Liver (tissue), 3 donors: ENCODE results near the gene SNCAIP.

Experiments
- ATF3 ChIP-seq: IDR thresholded peaks from 2 replicates; pipeline ENCODE4 v1.6.1; 2016; ENCODE audit warnings: antibody characterized with exemption
- CTCF ChIP-seq: fragments of 150-350 bp; IDR thresholded peaks from 2 replicates; pipeline ENCODE4 v1.5.1; 2017; ENCODE audit warnings: improper control_type of control experiment, low read depth, low read length; ENCODE audit not compliant: missing input control
- EGR1 ChIP-seq, 2 donors: IDR thresholded peaks; 2 replicates each; pipeline ENCODE4 v1.6.1; 2016 to 2018; ENCODE audit warnings: antibody characterized with exemption in 2 of 2, low read depth in 2 of 2
- GABPA ChIP-seq, 2 donors: IDR thresholded peaks in 1 of 2; conservative IDR thresholded peaks in 1 of 2; 2 replicates each; pipeline ENCODE4 v1.6.1; 2016; ENCODE audit warnings: antibody characterized with exemption in 2 of 2, mild to moderate bottlenecking in 1 of 2, moderate library complexity in 1 of 2
- HNF4A ChIP-seq, 2 donors: conservative IDR thresholded peaks; 2 replicates each; pipeline ENCODE4 v1.6.1; 2016; ENCODE audit warnings: antibody characterized with exemption in 2 of 2, mild to moderate bottlenecking in 2 of 2
- HNF4G ChIP-seq: IDR thresholded peaks from 2 replicates; pipeline ENCODE4 v1.6.1; 2016; ENCODE audit warnings: antibody characterized with exemption
- JUND ChIP-seq, 2 donors: IDR thresholded peaks; 2 replicates each; pipeline ENCODE4 v1.6.1; 2016; ENCODE audit warnings: antibody characterized with exemption in 2 of 2
- RAD21 ChIP-seq, 2 donors: IDR thresholded peaks; 2 replicates each; pipeline ENCODE4 v1.6.1; 2016; ENCODE audit warnings: antibody characterized with exemption in 2 of 2, mild to moderate bottlenecking in 2 of 2
- REST ChIP-seq: IDR thresholded peaks from 2 replicates; pipeline ENCODE4 v1.6.1; 2016; ENCODE audit warnings: antibody characterized with exemption, mild to moderate bottlenecking
- SP1 ChIP-seq: IDR thresholded peaks from 2 replicates; pipeline ENCODE4 v1.6.1; 2018; ENCODE audit warnings: antibody characterized with exemption, mild to moderate bottlenecking
- TAF1 ChIP-seq: conservative IDR thresholded peaks from 2 replicates; pipeline ENCODE4 v1.6.1; 2016; ENCODE audit warnings: antibody characterized with exemption, mild to moderate bottlenecking
- YY1 ChIP-seq: IDR thresholded peaks from 2 replicates; pipeline ENCODE4 v1.6.1; 2016; ENCODE audit warnings: antibody characterized with exemption, mild to moderate bottlenecking
- ZBTB33 ChIP-seq: IDR thresholded peaks from 2 replicates; pipeline ENCODE4 v1.6.1; 2016; ENCODE audit warnings: antibody characterized with exemption
- TF ChIP-seq, protein P1 (sequence below): IDR thresholded peaks from 2 replicates; pipeline ENCODE4 v1.6.1; 2016; ENCODE audit warnings: antibody characterized with exemption
- donor health status: healthy.
- donor health status: healthy.

- TF ChIP-seq TAF1 (no peak), CTCF (no peak), RAD21 (IDR thresholded peaks at IDR 0.05) (no peak), GABPA (IDR thresholded peaks at IDR 0.05 in 1 of 2, conservative IDR thresholded peaks at IDR 0.05 in 1 of 2) (no peak), JUND (IDR thresholded peaks at IDR 0.05) (no peak), SP1 (no peak), YY1 (no peak), HNF4A (conservative IDR thresholded peaks at IDR 0.05) (no peak), HNF4G (no peak), EGR1 (IDR thresholded peaks at IDR 0.05; ENCODE audit: low read depth in 2 of 2) (no peak), REST (no peak), ZBTB33 (no peak), ATF3 (no peak)
- TF ChIP-seq, protein P1, sequence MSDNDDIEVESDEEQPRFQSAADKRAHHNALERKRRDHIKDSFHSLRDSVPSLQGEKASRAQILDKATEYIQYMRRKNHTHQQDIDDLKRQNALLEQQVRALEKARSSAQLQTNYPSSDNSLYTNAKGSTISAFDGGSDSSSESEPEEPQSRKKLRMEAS, result no peak
Measured at GRCh38 chr5:122420091-122420490, 108.1 kb downstream of the SNCAIP start.
